Activated CD8-positive, alpha-beta memory T cell treated with anti-CD3 and anti-CD28 coated beads, Interleukin-2, amount 50 U/mL, for 4 hours (primary cell): ENCODE measurements around the gene TFEC.
"Not testable (repeated sequence)": the region's sequence is repeated elsewhere in the genome, so short reads cannot be mapped to it uniquely, and the experiment has no call there.

ENCODE experiments used
- DNase-seq: peaks from one replicate; pipeline ENCODE4 v3.0.0-alpha.2; 2020

The TFEC gene

DNA sequence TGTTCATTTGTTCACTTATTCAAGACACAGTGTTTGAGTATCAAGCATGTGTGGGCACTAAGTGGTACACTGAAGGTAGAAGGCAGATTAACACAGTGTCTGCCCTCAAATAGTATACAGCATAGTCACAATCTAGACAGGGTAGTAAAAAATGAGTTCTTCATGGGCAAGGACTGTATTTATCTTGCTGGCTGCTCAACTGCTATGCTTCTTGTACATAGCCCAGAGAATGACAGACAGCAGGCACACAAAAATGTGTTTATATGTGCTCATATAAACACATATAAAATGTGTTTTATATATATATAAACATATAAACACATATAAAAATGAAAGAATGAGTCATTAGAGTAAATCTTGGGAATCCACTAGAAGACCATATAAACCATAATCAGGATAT, 43.1 kb downstream of the TFEC start:
- no peak for DNase-seq

DNA sequence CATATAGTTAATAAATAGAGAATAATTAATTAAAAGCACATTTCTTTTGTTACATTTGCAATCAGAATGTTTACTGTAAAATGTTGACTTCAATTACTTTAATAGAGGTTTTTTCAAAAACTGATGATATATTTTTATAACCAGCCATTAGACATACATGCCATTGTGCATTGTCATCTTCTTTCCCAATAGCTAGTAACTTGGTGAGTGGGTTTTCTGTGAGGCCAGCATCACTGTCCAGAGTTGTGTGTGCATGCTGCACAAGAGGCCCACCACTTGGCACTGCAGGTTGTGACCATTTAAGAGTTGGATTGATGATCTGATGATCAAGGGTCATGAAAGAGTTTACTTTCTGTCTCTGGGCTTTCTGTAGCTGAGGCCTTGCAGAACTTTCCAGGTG, 46.5 kb downstream of the TFEC start:
- no peak for DNase-seq

DNA sequence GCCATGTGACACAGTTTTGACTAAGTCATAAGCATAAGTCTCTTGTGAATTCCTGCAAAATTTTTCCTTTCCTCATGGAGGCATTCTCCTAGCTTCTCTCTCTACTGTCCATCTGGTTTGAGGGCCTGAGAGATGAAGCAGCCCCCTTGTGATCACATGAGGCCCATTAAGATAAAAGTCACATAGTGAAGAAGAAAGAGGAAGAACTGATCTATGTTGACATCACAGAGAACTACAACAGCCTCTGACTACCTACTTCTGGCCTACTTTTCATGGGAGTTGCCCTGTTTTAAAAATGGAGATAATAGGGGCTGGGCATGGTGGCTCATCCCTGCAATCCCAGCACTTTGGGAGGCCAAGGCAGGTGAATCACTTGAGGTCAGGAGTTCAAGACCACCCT, 50.4 kb downstream of the TFEC start:
- no peak for DNase-seq

DNA sequence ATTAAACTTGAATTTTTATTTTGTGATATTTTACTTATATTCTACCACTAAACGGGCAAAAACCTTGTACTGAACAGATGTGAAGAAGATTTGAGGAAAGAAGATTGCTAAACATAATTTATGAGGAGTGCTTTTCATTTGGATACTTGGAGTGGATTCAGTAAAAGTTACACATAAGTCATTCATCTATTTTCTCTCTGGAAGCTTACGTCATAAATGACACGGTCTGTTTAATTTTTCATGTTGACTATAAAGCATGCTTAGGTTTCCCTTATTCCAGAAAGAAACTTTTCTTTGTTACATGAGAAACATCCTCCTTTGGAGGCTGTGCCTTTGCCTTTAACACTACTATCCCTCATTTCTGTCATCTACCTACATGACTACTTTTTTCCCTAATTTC, 53.9 kb downstream of the TFEC start:
- DNase-seq = no peak

DNA sequence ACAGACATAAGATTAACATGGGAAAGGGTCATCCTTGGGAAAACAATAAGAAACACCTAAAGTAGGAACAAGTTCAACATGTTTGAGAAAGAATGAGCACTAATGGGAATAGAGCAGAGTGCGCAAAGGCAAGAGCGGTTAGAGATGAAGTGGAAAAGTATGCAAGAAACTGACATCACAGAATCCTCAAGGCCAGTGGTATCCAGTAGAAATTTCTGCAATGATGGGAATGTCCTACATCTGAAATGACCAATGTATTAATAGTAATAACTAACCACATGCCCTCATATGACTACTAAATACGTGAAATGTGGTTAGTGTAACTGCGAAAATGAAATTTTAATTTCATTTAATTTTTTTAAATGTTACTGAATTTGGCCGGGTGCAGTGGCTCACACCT, 54.8 kb downstream of the TFEC start:
- no peak for DNase-seq

DNA sequence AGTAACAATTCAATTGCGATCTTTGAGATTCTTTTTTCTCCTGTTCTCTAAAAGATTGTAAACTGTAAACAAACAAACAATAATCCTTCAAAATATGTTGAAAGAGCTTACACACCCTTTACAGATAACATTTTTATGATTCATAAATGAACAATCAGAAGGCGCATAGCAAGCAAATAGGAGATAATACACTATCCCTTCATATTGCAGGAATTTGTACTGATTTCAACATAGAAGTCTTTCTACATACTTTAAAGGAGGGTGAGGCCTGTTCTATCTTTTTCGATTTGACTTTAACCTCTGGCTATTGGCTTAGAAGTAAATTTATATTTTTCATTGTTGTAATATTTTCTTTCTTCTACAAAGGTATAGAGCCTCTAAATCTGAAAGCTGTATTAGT, 57.2 kb downstream of the TFEC start:
- no peak for DNase-seq

DNA sequence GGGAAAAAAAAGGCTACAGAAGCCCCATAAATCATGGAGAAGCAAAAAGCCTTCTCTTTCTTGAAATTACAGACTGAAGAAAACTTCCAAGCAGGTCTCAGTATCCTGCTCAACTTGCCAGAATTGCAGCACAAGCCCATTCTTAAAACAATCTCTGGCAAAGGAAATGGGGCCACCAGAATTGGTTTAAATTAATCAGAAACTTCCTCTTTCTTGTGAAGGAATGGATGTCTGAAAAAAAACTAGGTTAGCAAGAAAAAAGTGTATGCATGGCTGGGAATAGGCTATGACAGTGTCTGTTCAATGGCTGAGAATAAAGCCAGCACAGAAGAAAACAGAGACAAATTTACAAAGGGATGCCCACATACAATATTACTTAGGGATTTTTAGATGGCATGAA, 59.1 kb downstream of the TFEC start:
- DNase-seq = no peak

DNA sequence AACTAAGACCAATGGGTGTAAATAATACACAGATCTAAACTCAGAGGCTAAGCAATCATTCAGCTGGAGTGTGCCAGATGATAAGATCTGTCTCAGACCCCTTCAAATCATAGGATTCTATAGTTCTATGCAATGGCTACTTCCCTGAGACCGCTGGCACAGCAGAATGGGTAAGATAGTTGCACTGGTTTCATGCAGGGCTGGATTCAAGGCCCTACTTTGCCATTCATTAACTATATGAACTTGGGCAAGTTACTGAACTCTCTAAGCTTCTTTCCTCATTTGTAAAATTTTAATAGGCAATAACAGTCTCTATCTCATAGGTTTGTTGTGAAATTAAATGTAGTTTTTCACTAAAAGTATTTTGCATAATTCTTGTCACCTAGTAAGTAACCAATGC, 62.0 kb downstream of the TFEC start:
- DNase-seq = no peak

DNA sequence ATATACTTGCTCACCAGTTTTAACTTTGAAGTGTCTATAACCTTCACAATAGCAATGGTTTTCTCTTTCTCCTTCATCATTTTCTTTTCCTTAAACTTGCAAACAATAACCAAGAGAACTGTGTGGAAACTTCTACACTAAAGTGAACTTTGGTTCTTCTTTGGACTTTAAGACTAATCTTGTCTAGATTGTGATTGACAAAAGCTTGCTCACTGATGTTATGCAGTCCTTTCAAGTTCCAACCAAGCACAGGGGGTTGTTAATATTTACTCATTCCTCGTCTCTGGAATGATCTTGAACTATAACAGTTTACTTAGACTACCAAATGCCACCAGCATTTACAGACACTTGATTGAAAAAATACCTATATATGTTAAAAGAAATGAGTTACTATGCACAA, 62.4 kb downstream of the TFEC start:
- no peak for DNase-seq

DNA sequence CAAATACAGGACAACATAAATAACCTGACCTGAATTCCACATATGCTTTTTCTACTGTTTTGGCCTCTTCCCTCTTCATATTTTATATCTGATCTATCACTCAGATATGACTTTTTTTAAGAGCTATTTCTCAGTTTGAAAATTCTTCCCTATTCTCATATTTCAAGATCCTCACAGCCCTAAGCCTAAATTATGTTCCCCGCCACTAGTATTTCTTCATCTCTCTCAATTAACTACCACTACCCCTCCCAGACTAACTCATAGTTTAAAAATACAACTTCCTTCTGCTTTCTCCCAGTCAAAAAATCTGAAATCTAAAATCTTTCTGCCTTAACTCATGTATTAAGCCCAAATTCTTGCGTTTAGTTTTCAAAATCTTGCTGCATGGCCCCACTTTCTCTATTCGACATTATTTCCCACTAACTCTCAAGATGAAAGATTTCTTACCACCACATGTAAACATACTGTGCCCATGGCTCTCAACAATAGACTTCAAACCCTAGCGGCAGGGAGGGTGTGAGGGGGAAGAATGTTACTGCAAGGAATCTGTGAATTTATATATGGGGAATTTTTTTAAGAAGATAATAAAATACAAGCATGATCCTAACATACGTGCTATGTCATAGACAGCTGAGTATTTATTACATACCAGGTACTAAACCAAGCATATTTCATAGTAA, 64.6 kb downstream of the TFEC start:
- DNase-seq = no peak

DNA sequence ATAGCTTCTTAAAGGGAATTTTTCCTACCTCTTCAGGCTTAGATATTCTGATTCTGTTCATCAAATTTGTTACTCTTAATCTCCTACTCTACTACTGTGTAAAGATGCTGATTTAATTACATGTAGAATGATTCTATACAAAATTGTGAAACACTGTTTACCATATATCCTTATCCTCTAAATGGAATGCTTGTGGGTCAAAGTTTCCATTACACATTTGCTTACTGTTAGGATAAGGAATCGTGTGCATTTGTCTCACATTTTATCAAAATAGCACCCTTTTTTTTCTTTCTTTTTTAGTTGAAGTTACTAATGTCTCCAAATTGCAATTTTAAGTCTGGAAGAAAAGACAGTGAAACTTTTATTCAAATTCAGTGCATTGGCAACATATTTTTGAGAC, 65.3 kb downstream of the TFEC start:
- no peak for DNase-seq

DNA sequence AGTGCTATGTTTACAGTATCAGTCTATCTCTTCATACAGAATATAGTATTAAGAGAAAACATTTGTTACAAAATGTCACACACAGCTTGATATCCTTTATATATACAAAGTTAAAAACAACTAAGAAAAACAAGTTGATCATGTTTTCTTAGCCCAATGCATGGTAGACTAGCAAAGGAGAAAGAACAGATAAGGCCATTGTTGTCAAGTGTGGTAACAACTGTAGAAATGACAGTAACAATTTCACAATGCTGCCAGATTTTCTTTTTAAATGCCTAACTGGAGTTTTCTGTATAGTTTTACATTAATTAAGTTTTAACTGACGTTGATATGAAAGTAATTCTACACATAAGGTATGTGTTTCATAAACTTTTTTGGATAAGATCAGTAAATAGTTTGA, 65.8 kb downstream of the TFEC start:
- DNase-seq = no peak

DNA sequence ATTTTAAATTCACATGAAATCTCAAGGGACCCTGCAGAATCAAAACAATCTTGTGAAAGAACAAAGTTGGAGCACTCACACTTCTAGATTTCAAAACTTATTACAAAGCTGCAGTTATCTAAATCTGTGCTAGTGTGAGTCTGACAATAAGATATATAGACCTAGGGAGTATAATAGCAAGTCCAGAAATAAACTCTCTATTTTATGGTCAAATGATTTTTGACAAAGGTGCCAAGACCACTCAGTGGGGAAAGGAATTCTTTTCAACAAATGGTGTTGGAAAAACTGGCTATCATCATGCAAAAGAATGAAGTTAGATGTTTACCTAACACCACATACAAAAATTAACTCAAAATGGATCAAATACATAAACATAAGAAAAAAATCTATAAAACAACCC, 68.2 kb downstream of the TFEC start:
- DNase-seq = no peak

DNA sequence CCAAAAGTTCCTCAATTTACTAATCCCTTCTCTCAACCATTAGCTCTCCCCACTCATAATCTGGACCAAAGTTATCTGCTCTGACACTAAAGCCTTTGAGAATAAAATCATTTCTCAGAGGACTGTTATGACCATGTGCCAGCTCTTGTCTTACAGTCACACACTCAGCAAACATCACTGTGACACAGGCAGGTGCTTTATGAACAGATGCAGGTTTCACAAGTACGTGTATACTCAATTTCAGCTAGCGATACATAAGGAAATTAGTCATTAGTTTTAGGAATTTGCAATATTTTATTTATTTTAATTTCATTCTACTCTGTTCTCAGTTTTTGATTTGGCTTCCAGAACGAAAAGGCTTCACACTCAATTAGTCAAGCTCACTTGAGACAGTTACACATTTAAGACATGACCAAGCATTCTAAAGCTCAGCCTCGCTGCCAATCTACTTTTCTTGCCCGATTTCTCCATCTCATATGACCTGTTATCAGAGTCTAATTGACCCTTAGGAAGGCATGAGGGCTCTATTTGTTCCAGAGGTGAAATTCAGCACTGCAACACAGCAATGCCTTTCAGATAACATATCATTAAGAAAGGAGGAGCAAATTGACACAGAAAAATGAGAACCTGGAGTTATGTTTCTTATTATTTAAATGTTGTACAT, 76.8 kb downstream of the TFEC start:
- no peak for DNase-seq

DNA sequence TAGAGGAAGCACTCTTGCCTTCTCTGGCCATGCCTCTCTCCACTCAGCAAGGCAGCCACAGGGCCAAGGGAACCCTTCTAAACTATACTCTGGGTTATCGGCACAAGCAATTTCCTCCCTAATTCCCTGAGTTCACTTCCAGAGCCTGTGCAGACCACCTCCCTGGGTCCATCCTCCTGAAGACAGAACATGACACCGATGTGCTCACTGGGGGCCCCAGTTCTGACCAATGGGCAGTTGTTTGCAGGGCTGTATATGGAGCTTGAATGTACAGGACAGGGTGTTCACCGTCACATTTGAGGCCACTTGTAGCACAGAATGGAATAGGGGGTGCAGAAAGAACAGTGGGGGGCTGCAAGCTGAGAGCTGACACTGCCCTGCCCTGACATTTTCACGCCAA, 77.7 kb downstream of the TFEC start:
- DNase-seq = no peak

DNA sequence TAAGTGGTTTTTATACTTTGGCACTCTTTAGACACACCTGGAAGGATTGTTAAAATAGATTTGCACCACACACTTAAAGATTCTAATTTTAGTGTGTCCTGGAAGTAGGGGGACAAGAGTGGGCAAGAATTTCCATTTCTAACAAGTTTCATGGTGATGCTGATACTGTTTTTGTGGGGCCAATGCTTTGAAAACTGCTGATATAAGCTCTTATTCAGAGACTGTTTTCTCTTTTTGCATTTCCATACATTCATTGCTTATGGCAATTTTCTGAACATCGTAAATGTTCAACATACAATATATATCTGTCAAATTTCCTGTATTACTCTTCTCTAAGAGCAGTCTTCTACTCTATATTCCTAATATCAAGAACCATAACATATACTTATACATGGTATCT, 79.0 kb downstream of the TFEC start:
- no peak for DNase-seq

DNA sequence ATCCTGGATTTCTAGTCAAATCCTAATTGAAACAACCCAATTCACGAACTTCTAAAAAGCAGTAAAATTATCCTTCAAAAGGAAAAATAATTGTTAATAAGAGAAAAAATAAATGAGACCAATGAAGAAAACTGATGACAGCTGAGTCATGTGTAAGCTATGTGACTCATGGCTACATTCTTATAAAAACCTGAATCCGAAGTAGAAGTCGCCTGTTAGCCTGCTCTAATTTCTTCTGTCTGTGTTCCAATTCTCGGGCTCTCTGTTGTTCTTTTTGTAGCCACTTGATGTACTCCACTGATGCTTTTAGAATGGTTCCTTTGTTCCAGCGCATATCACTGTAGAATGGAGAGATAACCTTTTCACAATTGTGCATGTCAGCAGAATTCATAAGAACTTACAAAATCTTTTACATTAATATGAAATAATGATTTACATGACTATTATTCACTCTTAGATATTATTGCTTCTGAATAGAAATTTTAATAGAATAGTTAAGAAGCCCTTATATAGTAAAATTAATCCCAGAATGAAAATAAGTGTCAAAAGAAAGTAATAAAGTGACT, 88.8 kb downstream of the TFEC start:
- DNase-seq = no peak

DNA sequence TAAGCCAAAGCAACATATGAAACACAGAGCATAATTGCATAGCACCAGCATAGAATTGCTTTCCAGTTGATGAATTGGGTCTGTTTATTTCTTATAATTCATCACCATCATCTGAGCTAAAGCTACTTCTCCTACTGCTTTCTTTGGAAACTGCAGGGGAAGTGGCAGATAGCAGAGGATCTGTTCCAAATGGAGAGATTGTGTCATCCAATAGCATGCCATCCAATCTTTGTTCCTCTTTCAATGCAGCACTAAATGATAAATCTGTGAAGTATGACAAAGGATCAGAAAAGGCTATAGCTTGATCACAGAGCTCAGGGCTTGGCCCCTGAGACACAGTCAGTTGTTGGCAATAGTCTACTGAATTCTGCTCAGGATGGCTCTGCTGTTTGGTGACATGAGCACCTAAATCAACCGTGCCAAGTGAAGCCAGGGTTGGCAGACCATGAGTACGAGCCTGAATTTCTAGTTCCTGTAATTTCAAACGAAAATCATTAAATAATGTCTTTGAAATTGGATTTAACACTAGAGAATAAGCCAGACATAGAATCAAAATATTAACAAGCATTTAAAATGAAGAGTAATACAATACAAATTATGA, 90.0 kb downstream of the TFEC start:
- no peak for DNase-seq

DNA sequence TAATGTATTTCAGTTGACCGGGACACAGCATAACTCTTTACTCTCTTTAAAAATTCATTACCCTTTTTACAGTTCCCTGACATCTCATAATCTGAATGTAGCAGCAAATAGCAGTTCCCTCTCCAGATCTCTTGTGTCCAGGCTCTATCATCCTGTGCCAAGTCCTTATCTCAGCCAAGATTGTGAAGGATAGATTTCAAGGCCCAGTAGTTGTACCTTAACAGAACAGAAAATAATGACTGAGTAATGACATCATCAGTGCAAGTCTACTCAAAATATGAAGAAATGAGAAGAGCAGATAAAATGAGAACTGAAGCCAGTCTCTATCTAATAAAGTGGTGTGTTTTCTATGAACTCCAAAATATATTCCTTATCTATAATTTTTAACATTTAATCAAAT, 92.6 kb downstream of the TFEC start:
- DNase-seq = no peak

DNA sequence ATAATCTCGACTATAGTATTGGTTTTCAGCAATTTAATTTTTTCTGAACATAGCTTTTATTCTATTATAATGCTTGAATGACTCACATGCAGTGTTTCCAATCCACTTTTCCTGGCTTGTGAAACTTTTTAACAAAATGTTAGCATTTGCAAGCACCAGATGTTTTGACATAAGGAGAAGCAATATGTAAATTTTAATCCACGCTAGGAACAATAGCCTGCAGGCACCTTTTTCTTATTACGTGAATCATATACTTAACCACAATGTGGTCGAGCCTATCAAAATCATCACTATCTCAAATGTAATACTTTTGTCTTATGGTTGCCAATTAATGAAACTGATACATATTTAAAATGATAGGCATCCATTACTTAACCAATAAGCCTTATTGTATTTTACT, 97.1 kb downstream of the TFEC start:
- no peak for DNase-seq

DNA sequence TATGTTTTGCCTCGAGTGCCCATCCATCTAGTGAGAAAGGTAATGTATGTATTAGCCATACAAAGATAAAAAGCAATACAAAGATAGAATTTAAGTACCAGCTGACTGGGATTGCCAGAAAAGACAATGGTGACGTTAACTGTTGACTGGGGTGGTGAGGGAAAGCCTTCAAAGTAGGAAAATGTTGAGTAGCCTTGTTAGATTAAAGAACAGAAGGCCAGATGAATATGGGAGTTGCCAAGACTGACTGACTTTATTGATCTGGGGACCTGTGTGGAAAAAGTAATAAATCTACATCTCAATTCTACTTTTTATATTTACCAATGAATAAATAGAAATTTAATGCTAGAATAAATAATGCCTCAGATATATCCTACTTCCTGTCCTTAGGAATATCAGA, 97.7 kb downstream of the TFEC start:
- no peak for DNase-seq

DNA sequence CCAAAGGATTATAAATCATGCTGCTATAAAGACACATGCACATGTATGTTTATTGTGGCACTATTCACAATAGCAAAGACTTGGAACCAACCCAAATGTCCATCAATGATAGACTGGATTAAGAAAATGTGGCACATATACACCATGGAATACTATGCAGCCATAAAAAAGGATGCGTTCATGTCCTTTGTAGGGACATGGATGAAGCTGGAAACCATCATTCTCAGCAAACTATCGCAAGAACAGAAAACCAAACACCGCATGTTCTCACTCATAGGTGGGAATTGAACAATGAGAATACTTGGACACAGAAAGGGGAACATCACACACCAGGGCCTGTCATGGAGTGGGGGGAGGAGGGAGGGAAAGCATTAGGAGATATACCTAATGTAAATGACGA, 100.4 kb downstream of the TFEC start:
- DNase-seq = not testable (repeated sequence)

DNA sequence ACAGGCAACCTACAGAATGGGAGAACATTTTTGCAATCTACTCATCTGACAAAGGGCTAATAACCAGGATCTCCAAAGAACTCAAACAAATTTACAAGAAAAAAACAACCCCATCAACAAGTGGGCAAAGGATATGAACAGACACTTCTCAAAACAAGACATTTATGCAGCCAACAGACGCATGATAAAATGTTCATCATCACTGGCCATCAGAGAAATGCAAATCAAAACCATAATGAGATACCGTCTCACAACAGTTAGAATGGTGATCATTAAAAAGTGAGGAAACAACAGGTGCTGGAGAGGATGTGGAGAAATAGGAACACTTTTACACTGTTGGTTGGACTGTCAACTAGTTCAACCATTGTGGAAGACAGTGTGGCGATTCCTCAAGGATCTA, 100.8 kb downstream of the TFEC start:
- DNase-seq = not testable (repeated sequence)

DNA sequence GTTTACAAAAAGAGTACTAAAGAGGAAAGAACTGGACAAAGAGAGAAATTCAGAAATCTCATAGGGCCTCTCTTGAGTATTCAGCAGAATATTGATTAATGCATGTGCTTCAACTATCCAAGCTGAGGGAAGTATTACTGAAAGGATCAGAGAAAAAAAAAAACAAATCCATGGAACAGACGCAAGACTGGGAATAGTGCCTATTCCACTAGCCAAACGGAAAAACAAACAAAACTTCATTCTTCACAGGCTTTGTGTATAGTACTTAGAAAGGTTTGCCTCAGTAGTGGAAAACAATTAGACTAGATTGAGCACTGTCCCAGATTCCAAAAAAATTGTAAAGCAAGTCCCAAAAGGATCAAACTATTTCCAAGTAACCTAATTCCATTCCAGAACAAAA, 106.2 kb downstream of the TFEC start:
- no peak for DNase-seq

DNA sequence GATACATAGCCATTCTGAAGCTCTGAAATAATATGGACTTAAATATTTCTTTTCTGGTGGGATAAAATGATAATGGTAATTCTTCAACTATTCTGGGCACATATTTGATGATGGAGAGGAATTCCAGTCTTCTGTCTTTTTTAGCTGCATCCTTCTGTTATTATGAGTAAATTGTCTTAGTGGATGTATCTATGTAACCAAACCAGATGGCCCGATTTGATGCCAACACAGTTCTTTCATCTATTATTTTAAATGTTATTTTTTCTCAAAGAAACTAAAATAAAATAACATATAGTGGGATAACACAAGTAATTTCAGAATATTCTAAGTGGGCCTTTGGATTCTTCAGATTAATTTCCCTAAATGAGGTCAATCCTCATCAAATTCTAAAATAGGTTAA, 110.2 kb downstream of the TFEC start:
- DNase-seq = no peak
